CD14-positive monocyte (primary cell): ENCODE measurements around the gene OR52E1. TPM values are rescaled to one million over a fixed set of nuclear protein-coding genes. Genes with fewer than 3 reads are reported as not detected.

ENCODE experiments used
- DNase-seq, 3 donors: peaks; one replicate each; pipeline ENCODE4 v3.0.0-alpha.2; 2011 to 2022
- H2AFZ ChIP-seq: 2 replicates; pipeline ENCODE4 v1.6.0; 2012; ENCODE audit warnings: mild to moderate bottlenecking, low read depth, low read length, inconsistent platforms; ENCODE audit not compliant: insufficient read depth, poor library complexity, severe bottlenecking
- H3K27ac ChIP-seq, 2 donors: 1 replicate in 1 of 2; 2 replicates in 1 of 2; pipeline ENCODE4 v1.5.1; 2012 to 2013; ENCODE audit warnings: low read length in 2 of 2, control low read depth in 1 of 2, inconsistent platforms in 1 of 2, low read depth in 1 of 2, mild to moderate bottlenecking in 1 of 2
- H3K27me3 ChIP-seq, 2 donors: one replicate each; pipeline versions ENCODE4 v1.6.0 to v1.6.1; 2011 to 2013; ENCODE audit warnings: low read length in 2 of 2; ENCODE audit not compliant: control insufficient read depth in 2 of 2, insufficient read depth in 2 of 2
- H3K36me3 ChIP-seq, 2 donors: replicated peaks in 1 of 2; 1 replicate in 1 of 2; 2 replicates in 1 of 2; pipeline versions ENCODE4 v1.5.1 to v1.6.1; 2012 to 2013; ENCODE audit warnings: low read length in 2 of 2, control low read depth in 1 of 2, inconsistent platforms in 1 of 2, mild to moderate bottlenecking in 1 of 2; ENCODE audit not compliant: insufficient read depth in 2 of 2, control insufficient read depth in 1 of 2
- H3K4me1 ChIP-seq, 2 donors: 1 replicate in 1 of 2; 2 replicates in 1 of 2; pipeline versions ENCODE4 v1.5.1 to v1.6.1; 2012 to 2013; ENCODE audit warnings: low read length in 2 of 2, control low read depth in 1 of 2, inconsistent platforms in 1 of 2, mild to moderate bottlenecking in 1 of 2, moderate library complexity in 1 of 2; ENCODE audit not compliant: insufficient read depth in 2 of 2, control insufficient read depth in 1 of 2
- H3K4me2 ChIP-seq: replicated peaks from 2 replicates; pipeline ENCODE3; 2012; ENCODE audit warnings: low read length, moderate library complexity, mild to moderate bottlenecking; ENCODE audit not compliant: poor library complexity, severe bottlenecking; ENCODE audit errors: extremely low read depth
- H3K4me3 ChIP-seq, 3 experiments: fragments of 200-600 bp in 1 of 3; sonication (generic) in 1 of 3; replicated peaks in 1 of 3; 1 replicate in 2 of 3; 2 replicates in 1 of 3; pipeline ENCODE4 v1.5.1; 2011 to 2013; ENCODE audit warnings: low read length in 3 of 3, mild to moderate bottlenecking in 3 of 3, control low read depth in 2 of 3, low read depth in 2 of 3, inconsistent platforms in 1 of 3, moderate library complexity in 1 of 3
- H3K79me2 ChIP-seq: 2 replicates; pipeline ENCODE4 v1.6.0; 2012; ENCODE audit warnings: mild to moderate bottlenecking, control low read depth, inconsistent platforms, low read length, moderate library complexity; ENCODE audit not compliant: insufficient read depth
- H3K9ac ChIP-seq: 2 replicates; pipeline ENCODE4 v1.6.0; 2017; ENCODE audit warnings: low read length, mild to moderate bottlenecking; ENCODE audit not compliant: insufficient read depth, poor library complexity, severe bottlenecking
- H3K9me3 ChIP-seq, 2 donors: replicated peaks in 1 of 2; 1 replicate in 1 of 2; 2 replicates in 1 of 2; pipeline versions ENCODE4 v1.5.1 to v1.6.1; 2012 to 2013; ENCODE audit warnings: low read length in 2 of 2, control low read depth in 1 of 2; ENCODE audit not compliant: control insufficient read depth in 1 of 2, insufficient read depth in 1 of 2
- H4K20me1 ChIP-seq: 2 replicates; pipeline ENCODE4 v1.6.0; 2012; ENCODE audit warnings: mild to moderate bottlenecking, low read length, control low read depth, moderate library complexity; ENCODE audit not compliant: insufficient read depth
- H3K27ac Mint-ChIP-seq, 7 donors: one replicate each; pipeline ENCODE4 v1.8.0; 2020; ENCODE audit warnings: mild to moderate bottlenecking in 7 of 7, mixed read lengths in 7 of 7, moderate library complexity in 6 of 7, inconsistent platforms in 2 of 7
- H3K27me3 Mint-ChIP-seq, 3 donors: one replicate each; pipeline ENCODE4 v1.8.0; 2021 to 2022; ENCODE audit warnings: low read depth in 3 of 3, mild to moderate bottlenecking in 3 of 3, mixed read lengths in 3 of 3, moderate library complexity in 3 of 3, inconsistent platforms in 1 of 3
- H3K36me3 Mint-ChIP-seq, 2 donors: one replicate each; pipeline ENCODE4 v1.8.0; 2020; ENCODE audit warnings: mixed read lengths in 2 of 2, inconsistent platforms in 1 of 2, mild to moderate bottlenecking in 1 of 2
- H3K4me1 Mint-ChIP-seq: one replicate; pipeline ENCODE4 v1.8.0; 2020; ENCODE audit warnings: mild to moderate bottlenecking, mixed read lengths
- H3K4me3 Mint-ChIP-seq, 2 donors: one replicate each; pipeline ENCODE4 v1.8.0; 2020; ENCODE audit warnings: mild to moderate bottlenecking in 2 of 2, mixed read lengths in 2 of 2, moderate library complexity in 1 of 2
- H3K9me3 Mint-ChIP-seq, 7 donors: one replicate each; pipeline ENCODE4 v1.8.0; 2020 to 2022; ENCODE audit warnings: mixed read lengths in 7 of 7, mild to moderate bottlenecking in 6 of 7, moderate library complexity in 6 of 7, inconsistent platforms in 2 of 7
- WGBS: methylation state at CpG from one replicate; pipeline ENCODE4 v1.1.5; 2013; ENCODE audit warnings: missing lambda C conversion rate; ENCODE audit not compliant: insufficient coverage; 5-methylcytosine and 5-hydroxymethylcytosine counted together
- intact Hi-C, 2 donors: fragments of 100-400 bp; cut with micrococcal nuclease; formaldehyde crosslinking; loops; one replicate each; pipeline versions ENCODE4 v1.15.0 to v1.15.1; 2023
- polyA plus RNA-seq, 3 donors: library from polyadenylated mRNA; depleted of rRNA in 1 of 3; unstranded in 2 of 3; stranded (reverse) in 1 of 3; fragments of 300-500 nt in 2 of 3; fragments of >200 nt in 1 of 3; fragmentation: Illumina TruSeq in 2 of 3; gene quantifications; 1 replicate in 2 of 3; 2 replicates in 1 of 3; pipeline ENCODE4 v1.2.3, GENCODE V29; 2012 to 2021
- TF ChIP-seq, protein P1 (sequence below): fragments of 200-600 bp; IDR thresholded peaks from one replicate; pipeline ENCODE4 v1.8.0; 2022; ENCODE audit warnings: antibody characterized with exemption, mild to moderate bottlenecking

The OR52E1 gene
- polyA plus RNA-seq, 3 donors, result not detected

DNA sequence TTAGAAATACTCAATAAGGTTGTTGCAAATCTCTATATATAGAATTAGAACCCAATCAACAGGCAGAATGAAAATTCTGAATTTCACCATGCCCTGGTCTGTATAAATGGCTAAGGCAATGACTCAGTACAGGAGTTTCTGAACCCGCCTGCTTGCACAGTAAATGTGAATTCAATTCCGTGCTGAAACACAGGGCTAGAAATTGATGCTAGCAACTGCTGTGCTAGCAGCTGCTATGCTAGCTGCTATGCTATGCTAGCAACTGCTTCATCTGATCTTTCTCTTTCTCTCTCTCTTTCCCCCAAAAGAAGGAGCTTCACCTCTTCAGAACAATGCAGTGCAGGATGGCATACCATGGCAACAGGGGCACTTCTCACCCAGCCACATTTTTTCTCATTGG is 32.7 kb upstream of the OR52E1 start:
- no peaks in the 10 kb centered on the region for H3K36me3 Mint-ChIP-seq
- 74% methylated on average over 2 of the region's 2 CpGs for WGBS
- peaks cover 0 to 1% (median 0%) of the 10 kb centered on the region in 3 donors for H3K27me3 Mint-ChIP-seq
- H3K4me3 Mint-ChIP-seq, result no peak overlapping the region
- no peaks in the 10 kb centered on the region for H3K9me3 Mint-ChIP-seq
- TF ChIP-seq, protein P1, sequence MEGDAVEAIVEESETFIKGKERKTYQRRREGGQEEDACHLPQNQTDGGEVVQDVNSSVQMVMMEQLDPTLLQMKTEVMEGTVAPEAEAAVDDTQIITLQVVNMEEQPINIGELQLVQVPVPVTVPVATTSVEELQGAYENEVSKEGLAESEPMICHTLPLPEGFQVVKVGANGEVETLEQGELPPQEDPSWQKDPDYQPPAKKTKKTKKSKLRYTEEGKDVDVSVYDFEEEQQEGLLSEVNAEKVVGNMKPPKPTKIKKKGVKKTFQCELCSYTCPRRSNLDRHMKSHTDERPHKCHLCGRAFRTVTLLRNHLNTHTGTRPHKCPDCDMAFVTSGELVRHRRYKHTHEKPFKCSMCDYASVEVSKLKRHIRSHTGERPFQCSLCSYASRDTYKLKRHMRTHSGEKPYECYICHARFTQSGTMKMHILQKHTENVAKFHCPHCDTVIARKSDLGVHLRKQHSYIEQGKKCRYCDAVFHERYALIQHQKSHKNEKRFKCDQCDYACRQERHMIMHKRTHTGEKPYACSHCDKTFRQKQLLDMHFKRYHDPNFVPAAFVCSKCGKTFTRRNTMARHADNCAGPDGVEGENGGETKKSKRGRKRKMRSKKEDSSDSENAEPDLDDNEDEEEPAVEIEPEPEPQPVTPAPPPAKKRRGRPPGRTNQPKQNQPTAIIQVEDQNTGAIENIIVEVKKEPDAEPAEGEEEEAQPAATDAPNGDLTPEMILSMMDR, result no peak
- DNase-seq, result no peak
- no peaks in the 10 kb centered on the region for H3K36me3 ChIP-seq
- H3K4me1 Mint-ChIP-seq, result no peaks in the 10 kb centered on the region
- H4K20me1 ChIP-seq, result no peaks in the 10 kb centered on the region
- H2AFZ ChIP-seq, result no peak overlapping the region
- H3K4me3 ChIP-seq, result no peak overlapping the region
- no peak overlapping the region for H3K27ac ChIP-seq
- H3K4me2 ChIP-seq, result no peak overlapping the region
- no peaks in the 10 kb centered on the region for H3K79me2 ChIP-seq
- no peaks in the 10 kb centered on the region for H3K4me1 ChIP-seq
- no peaks in the 10 kb centered on the region for H3K9me3 ChIP-seq
- intact Hi-C loops, result no loop called here
- no peaks in the 10 kb centered on the region for H3K27me3 ChIP-seq
- no peak overlapping the region for H3K9ac ChIP-seq
- no peak overlapping the region for H3K27ac Mint-ChIP-seq

DNA sequence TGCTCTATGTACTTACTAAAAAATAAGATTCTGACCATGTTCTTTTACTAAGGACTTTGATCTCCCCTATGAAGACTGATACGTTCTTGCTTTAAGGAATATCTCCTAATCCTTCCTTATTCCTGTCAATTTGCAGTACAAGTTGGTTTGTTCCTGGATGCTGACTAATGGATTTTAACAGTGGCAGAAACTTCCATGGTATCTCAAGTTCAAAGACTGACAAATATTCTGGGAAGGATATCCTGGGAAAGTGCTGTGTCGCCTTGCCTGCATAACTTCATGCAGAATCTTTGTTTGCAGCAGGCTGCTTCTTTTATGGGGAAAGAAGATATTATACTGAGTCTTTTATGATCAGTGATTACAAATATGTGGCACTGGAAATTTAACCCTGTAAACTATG is 31.4 kb upstream of the OR52E1 start:
- Histone ChIP-seq H3K9ac (no peak overlapping the region), H3K79me2 (no peaks in the 10 kb centered on the region), H3K27ac (no peak overlapping the region), H3K4me3 (no peak overlapping the region), H3K4me2 (no peak overlapping the region), H3K27me3 (no peaks in the 10 kb centered on the region), H4K20me1 (no peaks in the 10 kb centered on the region), H3K4me1 (no peaks in the 10 kb centered on the region), H2AFZ (no peak overlapping the region), H3K36me3 (no peaks in the 10 kb centered on the region), H3K9me3 (no peaks in the 10 kb centered on the region)
- TF ChIP-seq, protein P1, result no peak
- Mint-ChIP-seq H3K4me3 (no peak overlapping the region), H3K9me3 (no peaks in the 10 kb centered on the region), H3K27me3 (peaks cover 0 to 1% (median 0%) of the 10 kb centered on the region in 3 donors), H3K4me1 (no peaks in the 10 kb centered on the region), H3K36me3 (no peaks in the 10 kb centered on the region), H3K27ac (no peak overlapping the region)
- intact Hi-C loops, result no loop called here
- no peak for DNase-seq
- 57% methylated on average over 1 of the region's 2 CpGs for WGBS
